CD1c-positive myeloid dendritic cell (primary cell): ENCODE data around the gene KRTAP5-10.
"Not testable (repeated sequence)": the region's sequence is repeated elsewhere in the genome, so short reads cannot be mapped to it uniquely, and the experiment has no call there.

ENCODE experiments used
- DNase-seq: peaks from one replicate; pipeline ENCODE4 v3.0.0-alpha.2; 2016; ENCODE audit errors: extremely low spot score

The KRTAP5-10 gene

GRCh38 chr11:71572811-71573210 is 7.4 kb downstream of the KRTAP5-10 start:
- DNase-seq = no peak

GRCh38 chr11:71574418-71574817 is 9.1 kb downstream of the KRTAP5-10 start:
- no peak for DNase-seq

DNA sequence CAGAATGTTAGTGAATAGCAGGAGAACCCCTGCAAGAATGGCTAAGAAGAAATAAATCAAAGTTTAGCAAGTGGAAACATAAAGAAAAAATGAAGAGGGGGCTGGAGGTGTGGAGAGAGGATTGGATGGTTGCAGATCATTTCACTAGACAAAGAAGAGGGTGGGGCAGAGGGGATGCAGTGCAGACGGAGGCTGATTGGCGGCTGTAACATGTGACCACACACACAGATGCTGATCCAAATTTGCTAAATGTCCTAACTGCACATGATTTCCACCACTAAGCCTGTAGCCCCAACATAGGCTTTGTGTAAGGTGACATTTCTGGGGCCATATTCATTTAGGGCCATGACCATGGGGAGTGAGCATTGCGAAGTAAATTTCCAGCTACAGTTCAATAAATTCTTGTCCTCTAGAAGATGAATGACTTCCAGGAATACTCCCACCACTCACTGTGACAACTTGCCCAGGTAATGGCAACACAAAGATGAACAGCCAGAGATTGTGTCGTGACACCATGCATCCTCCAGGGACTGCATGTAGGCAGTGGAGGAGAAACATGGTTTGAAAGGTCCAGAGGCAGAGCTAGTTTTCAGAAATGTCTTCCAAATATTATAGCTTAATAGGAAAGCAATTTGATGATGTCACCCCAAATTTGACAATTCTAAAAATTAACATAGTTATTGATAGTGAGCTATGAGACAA is 10.5 kb downstream of the KRTAP5-10 start:
- DNase-seq = no peak

DNA sequence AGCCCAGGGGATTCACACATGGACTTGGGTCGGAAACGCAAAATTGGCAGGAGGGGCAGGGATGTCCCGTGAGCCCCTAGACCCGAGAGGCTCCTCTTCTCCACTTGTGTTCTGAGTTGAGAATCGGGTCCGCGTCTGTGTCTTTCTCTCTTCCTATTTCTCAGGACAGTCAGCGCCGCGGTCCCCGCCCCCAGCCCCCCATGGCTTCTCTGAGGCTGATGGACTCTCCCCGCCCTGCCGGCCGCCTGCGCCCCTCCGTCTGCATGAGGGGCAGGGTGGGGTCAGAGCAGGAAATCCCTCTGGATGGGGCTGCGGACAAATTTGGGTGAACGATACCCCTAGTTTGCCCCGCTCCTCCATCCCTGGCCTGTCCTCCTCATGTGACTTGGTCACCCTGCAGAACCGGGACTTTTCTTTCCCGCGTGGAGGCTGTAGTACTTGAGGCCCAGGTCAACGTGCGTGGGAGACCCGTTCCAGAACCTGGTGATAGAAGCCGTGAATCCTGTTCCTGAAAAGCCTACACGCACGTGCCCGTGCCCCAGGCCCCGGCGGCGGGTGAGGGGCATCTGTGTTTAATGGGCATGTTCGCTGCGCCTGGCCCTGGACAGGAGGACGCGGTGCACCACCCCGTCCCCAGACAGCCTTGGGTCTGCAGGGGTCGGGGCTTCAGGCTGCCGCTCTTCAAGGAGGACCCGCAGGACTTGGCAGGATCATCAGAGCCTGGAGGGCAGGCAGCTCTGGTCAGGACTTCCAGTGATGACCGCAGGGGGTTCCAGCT is 11.5 kb downstream of the KRTAP5-10 start:
- DNase-seq = not testable (repeated sequence)

GRCh38 chr11:71577469-71578004 is 12.2 kb downstream of the KRTAP5-10 start:
- DNase-seq = no peak

- DNase-seq = not testable (repeated sequence)
Measured at GRCh38 chr11:71579513-71579912, 14.2 kb downstream of the KRTAP5-10 start.

GRCh38 chr11:71580057-71581003 is 15.0 kb downstream of the KRTAP5-10 start:
- DNase-seq = peak; percentile 23

- DNase-seq = no peak
Measured at GRCh38 chr11:71581826-71582225, 16.5 kb downstream of the KRTAP5-10 start.

DNA sequence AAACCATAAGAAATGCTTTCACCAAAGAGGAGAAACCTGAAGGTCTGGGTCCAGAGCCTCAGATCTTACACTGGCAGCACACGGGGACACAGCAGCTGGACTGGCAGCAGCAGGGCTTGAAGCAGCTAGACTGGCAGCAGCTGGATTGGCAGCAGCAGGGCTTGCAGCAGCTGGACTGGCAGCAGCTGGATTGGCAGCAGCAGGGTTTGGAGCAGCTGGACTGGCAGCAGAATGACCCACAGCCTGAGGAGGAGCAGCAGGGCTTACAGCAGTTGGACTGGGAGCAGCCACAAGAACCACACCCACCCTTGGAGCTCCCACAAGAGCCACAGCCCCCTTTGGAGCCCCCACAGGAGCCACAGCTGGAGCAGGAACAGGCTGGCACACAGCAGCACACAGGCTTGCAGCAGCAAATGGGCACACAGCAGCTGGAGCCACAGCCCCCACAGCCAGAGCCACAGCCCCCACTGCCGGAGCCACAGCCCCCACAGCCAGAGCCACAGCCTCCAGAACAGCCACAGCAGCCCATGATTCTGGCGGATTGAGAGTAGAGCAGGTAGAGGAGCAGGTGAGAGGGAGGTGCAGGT is 17.0 kb downstream of the KRTAP5-10 start, which contains the start of gene KRTAP5-11:
Gene KRTAP5-11 (minus strand): TSS at position 567 of the 587 bp plus-strand sequence. CDS start 38 bp downstream, at position 529.
- DNase-seq = no peak

GRCh38 chr11:71582969-71583368 is 17.6 kb downstream of the KRTAP5-10 start:
- not testable (repeated sequence) for DNase-seq

DNA sequence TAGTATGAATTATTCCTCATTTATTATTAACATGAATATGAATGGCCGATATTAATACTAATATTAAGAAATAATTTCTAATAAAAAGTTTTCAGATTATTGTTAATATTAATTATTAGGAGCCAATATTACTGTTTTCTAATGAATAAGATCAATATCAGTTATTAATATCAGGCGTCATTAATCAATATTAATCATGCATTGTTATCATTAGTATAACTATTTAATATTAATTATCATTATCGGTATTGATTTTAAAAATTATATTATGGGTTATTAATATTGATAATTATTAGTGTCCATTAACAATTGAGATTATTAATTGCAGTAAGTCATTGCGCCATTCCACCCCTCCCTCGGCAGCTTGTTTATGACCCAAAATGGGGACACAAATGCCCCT is 20.3 kb downstream of the KRTAP5-10 start:
- DNase-seq = not testable (repeated sequence)

GRCh38 chr11:71588314-71588713 is 23.0 kb downstream of the KRTAP5-10 start:
- DNase-seq = not testable (repeated sequence)

GRCh38 chr11:71588822-71589545 is 23.6 kb downstream of the KRTAP5-10 start:
- not testable (repeated sequence) for DNase-seq

DNA sequence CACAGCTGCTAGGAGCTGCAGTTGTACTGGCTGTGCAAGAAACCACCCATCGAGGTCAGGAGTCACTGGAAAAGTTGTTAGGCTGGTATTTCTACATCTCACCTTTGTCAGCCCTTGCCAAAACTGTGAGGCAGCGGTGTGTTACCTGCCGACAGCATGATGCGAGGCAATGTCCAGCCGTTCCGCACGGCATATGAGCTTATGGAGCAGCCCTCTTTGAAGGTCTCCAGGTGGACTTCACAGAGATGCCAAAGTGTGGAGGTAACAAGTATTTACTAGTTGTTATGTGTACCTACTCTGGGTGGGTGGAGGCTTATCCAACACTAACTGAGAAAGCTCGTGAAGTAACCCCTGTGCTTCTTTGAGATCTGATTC is 24.2 kb downstream of the KRTAP5-10 start:
- DNase-seq = not testable (repeated sequence)

DNA sequence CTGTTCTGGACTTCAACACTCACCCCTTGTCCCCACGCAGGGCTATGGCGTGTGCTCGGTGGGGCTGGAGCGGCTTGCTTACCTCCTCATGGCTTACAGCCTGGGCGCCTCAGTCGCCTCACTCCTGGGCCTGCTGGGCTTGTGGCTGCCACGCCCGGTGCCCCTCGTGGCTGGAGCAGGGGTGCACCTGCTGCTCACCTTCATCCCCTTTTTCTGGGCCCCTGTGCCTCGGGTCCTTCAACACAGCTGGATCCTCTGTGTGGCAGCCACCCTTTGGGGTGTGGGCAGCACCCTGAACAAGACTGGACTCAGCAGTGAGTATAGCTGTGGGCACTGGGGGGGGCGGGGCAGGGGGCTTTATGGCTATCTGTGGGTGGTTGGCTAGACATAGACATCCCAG is 37.9 kb downstream of the KRTAP5-10 start:
- DNase-seq = not testable (repeated sequence)

- not testable (repeated sequence) for DNase-seq
Measured at GRCh38 chr11:71604798-71605488, 39.6 kb downstream of the KRTAP5-10 start.

GRCh38 chr11:71606853-71607519 is 41.6 kb downstream of the KRTAP5-10 start:
- DNase-seq = not testable (repeated sequence)

GRCh38 chr11:71607520-71608216 is 42.3 kb downstream of the KRTAP5-10 start:
- DNase-seq = not testable (repeated sequence)

DNA sequence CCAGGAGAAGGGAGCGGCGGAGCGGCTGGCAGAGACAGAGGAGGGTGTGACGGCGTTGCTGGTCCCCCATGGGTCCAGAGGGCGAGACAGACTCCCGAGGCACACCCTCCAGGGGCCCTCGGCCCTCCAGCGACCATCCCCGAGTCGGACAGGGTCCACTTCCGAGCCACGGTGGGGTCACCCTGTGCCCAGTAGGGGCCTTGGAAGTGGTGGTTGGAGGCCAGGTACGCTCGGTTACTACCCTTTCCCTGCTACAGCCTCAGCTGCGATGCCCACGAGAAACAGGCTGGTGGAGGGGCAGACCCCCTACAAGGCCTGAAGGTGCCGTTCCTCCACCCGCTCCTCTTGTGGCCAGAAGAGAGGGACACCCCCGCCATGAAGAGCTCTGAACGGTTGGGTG is 42.9 kb downstream of the KRTAP5-10 start:
- DNase-seq = not testable (repeated sequence)
